22Rv1 (cell line): ENCODE results near the gene SPP2.

Experiments used
- ZFX ChIP-seq: fragments of 450-650 bp; IDR thresholded peaks from 2 replicates; pipeline ENCODE4 v1.6.1; 2017; ENCODE audit warnings: antibody characterized with exemption, borderline replicate concordance
- TF ChIP-seq, protein P1 (sequence below): fragments of 450-650 bp; IDR thresholded peaks from 2 replicates; pipeline ENCODE4 v1.5.1; 2017; ENCODE audit warnings: mild to moderate bottlenecking

DNA sequence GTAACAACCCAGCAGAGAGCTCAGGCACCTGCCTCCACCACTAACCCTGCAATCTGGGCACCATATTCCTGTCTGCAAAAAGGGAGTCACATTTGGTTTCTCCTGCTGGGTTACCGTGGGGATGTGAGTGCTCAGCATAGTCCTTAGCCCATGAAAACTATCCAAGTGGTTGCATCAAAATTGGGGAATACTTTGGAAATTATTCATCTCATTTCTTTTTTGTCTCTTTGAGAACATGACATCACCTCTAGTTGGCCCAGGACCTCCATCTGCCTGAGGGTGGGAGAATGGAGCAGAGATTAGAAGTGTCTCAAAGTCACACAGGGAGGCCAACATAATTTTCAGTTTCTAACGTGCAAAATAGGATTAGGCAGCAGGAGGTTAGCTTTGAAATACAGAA lies 19.3 kb upstream of the SPP2 start:
- TF ChIP-seq, protein P1, sequence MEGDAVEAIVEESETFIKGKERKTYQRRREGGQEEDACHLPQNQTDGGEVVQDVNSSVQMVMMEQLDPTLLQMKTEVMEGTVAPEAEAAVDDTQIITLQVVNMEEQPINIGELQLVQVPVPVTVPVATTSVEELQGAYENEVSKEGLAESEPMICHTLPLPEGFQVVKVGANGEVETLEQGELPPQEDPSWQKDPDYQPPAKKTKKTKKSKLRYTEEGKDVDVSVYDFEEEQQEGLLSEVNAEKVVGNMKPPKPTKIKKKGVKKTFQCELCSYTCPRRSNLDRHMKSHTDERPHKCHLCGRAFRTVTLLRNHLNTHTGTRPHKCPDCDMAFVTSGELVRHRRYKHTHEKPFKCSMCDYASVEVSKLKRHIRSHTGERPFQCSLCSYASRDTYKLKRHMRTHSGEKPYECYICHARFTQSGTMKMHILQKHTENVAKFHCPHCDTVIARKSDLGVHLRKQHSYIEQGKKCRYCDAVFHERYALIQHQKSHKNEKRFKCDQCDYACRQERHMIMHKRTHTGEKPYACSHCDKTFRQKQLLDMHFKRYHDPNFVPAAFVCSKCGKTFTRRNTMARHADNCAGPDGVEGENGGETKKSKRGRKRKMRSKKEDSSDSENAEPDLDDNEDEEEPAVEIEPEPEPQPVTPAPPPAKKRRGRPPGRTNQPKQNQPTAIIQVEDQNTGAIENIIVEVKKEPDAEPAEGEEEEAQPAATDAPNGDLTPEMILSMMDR: no peak
- no peak for TF ChIP-seq ZFX
